Lung (tissue), 16 donors: Measurements from ENCODE around the gene EMC8. TPM values are rescaled to one million over a fixed set of nuclear protein-coding genes. Genes with fewer than 3 reads are reported as not detected.

Source experiments
- ATAC-seq: fragments of 200-7000 bp; cut with Tn5 transposase; one replicate; pipeline ENCODE4 v1.9.1; 2020; ENCODE audit warnings: moderate number of reproducible peaks; ENCODE audit not compliant: insufficient read depth, low FRiP score
- DNase-seq, 3 donors: peaks; one replicate each; pipeline ENCODE4 v3.0.0-alpha.2; 2013 to 2017
- H3K27ac ChIP-seq, 2 donors: one replicate each; pipeline ENCODE4 v1.5.1; 2013; ENCODE audit warnings: mild to moderate bottlenecking in 2 of 2, moderate library complexity in 2 of 2, control low read depth in 1 of 2, inconsistent platforms in 1 of 2, low read depth in 1 of 2, low read length in 1 of 2
- H3K27me3 ChIP-seq, 3 donors: one replicate each; pipeline ENCODE4 v1.5.1; 2013; ENCODE audit warnings: low read length in 2 of 3; ENCODE audit not compliant: control insufficient read depth in 3 of 3, insufficient read depth in 3 of 3
- H3K36me3 ChIP-seq, 4 donors: one replicate each; pipeline ENCODE4 v1.5.1; 2013; ENCODE audit warnings: low read length in 4 of 4, mild to moderate bottlenecking in 1 of 4, moderate library complexity in 1 of 4; ENCODE audit not compliant: control insufficient read depth in 4 of 4, insufficient read depth in 4 of 4
- H3K4me1 ChIP-seq, 5 donors: one replicate each; pipeline ENCODE4 v1.5.1; 2013; ENCODE audit warnings: low read length in 5 of 5, mild to moderate bottlenecking in 2 of 5, moderate library complexity in 1 of 5; ENCODE audit not compliant: control insufficient read depth in 5 of 5, insufficient read depth in 5 of 5
- H3K4me3 ChIP-seq: one replicate; pipeline ENCODE4 v1.5.1; 2013; ENCODE audit warnings: mild to moderate bottlenecking, control low read depth, moderate library complexity
- H3K9ac ChIP-seq, 2 donors: one replicate each; pipeline ENCODE4 v1.5.1; 2013; ENCODE audit warnings: low read length in 2 of 2, control low read depth in 1 of 2; ENCODE audit not compliant: insufficient read depth in 1 of 2
- H3K9me3 ChIP-seq, 4 donors: one replicate each; pipeline ENCODE4 v1.5.1; 2013; ENCODE audit warnings: low read length in 3 of 4, mild to moderate bottlenecking in 1 of 4, moderate library complexity in 1 of 4; ENCODE audit not compliant: control insufficient read depth in 4 of 4, insufficient read depth in 3 of 4
- WGBS, 2 donors: extraction: QIAGEN DNeasy Blood & Tissue Kit; methylation state at CpG; one replicate each; pipeline ENCODE4 v1.1.7; 2013; 5-methylcytosine and 5-hydroxymethylcytosine counted together
- long read RNA-seq, 5 donors: transcript quantifications; one replicate each; lab custom pipeline, GENCODE V29; 2026
- polyA plus RNA-seq, 2 donors: library from polyadenylated mRNA; stranded (reverse); fragments of 200-250 nt; gene quantifications; one replicate each; pipeline ENCODE4 v1.2.1, GENCODE V29; 2013
- total RNA-seq, 2 donors: library from RNA; depleted of rRNA in 1 of 2; stranded (reverse); fragments of >200 nt in 1 of 2; gene quantifications; one replicate each; pipeline ENCODE4 v1.2.1, GENCODE V29; 2014 to 2021
- TF ChIP-seq, protein P1 (sequence below): IDR thresholded peaks from 2 replicates; pipeline ENCODE4 v1.5.1; 2012; ENCODE audit warnings: mild to moderate bottlenecking; ENCODE audit errors: control extremely low read depth, extremely low read depth
- donor health status: control.
- donor health status: control.
- donor health status: Bipolar disorder and iron deficiency.
- donor health status: healthy.
- donor health status: DM: yes; HTN: yes; CAD: no.

EMC8 gene
- total RNA-seq, result 10 to 100 TPM; 14.8 to 26.8 TPM
- 10 to 100 TPM; 10.5 to 20.1 TPM for polyA plus RNA-seq
- long read RNA-seq, donor 1, transcript EMC8-202 (4 exons, 1,935 nt), result minor isoform, 10 of 32 reads
- long read RNA-seq, donor 1, transcript EMC8-201 (5 exons, 1,962 nt), result major isoform, 17 of 32 reads
- long read RNA-seq, donor 1, partial matches to known transcripts, result 0 of 32 reads
- long read RNA-seq, donor 1, other reads (novel, unspliced or antisense), result 0 of 32 reads
- long read RNA-seq, donor 2, partial matches to known transcripts, result 198 of 462 reads
- long read RNA-seq, donor 2, other reads (novel, unspliced or antisense), result 257 of 462 reads
- long read RNA-seq, donor 3, transcript EMC8-205 (1 exons, 1,826 nt), result minor isoform, 5 of 15 reads
- long read RNA-seq, donor 3, transcript EMC8-201 (5 exons, 1,962 nt), result major isoform, 6 of 15 reads
- long read RNA-seq, donor 3, partial matches to known transcripts, result 0 of 15 reads
- long read RNA-seq, donor 3, other reads (novel, unspliced or antisense), result 0 of 15 reads
- long read RNA-seq, donor 4, partial matches to known transcripts, result 0 of 9 reads
- long read RNA-seq, donor 4, other reads (novel, unspliced or antisense), result 0 of 9 reads
- long read RNA-seq, donor 5, transcript EMC8-202 (4 exons, 1,935 nt), result minor isoform, 8 of 944 reads
- long read RNA-seq, donor 5, transcript EMC8-205 (1 exons, 1,826 nt), result minor isoform, 7 of 944 reads
- long read RNA-seq, donor 5, transcript EMC8-201 (5 exons, 1,962 nt), result major isoform, 11 of 944 reads
- long read RNA-seq, donor 5, partial matches to known transcripts, result 378 of 944 reads
- long read RNA-seq, donor 5, other reads (novel, unspliced or antisense), result 534 of 944 reads

- ATAC-seq (peak; percentile 97), DNase-seq (peak; percentile 94 to 96 (median 94))
- Histone ChIP-seq H3K36me3 (peaks cover 15 to 35% (median 26%) of the 10 kb centered on the region in 4 donors), H3K27me3 (no peaks in the 10 kb centered on the region), H3K9me3 (no peaks in the 10 kb centered on the region), H3K27ac (peak within 1 kb of the TSS; percentile 95 to 97), H3K9ac (peak within 1 kb of the TSS; percentile 89 to 95), H3K4me1 (peaks cover 4 to 17% (median 8%) of the 10 kb centered on the region in 5 donors), H3K4me3 (peak within 1 kb of the TSS; percentile 100)
- WGBS, 2 donors, result 0% methylated on average over 82 to 87 of the region's 87 CpGs
- TF ChIP-seq, protein P1, sequence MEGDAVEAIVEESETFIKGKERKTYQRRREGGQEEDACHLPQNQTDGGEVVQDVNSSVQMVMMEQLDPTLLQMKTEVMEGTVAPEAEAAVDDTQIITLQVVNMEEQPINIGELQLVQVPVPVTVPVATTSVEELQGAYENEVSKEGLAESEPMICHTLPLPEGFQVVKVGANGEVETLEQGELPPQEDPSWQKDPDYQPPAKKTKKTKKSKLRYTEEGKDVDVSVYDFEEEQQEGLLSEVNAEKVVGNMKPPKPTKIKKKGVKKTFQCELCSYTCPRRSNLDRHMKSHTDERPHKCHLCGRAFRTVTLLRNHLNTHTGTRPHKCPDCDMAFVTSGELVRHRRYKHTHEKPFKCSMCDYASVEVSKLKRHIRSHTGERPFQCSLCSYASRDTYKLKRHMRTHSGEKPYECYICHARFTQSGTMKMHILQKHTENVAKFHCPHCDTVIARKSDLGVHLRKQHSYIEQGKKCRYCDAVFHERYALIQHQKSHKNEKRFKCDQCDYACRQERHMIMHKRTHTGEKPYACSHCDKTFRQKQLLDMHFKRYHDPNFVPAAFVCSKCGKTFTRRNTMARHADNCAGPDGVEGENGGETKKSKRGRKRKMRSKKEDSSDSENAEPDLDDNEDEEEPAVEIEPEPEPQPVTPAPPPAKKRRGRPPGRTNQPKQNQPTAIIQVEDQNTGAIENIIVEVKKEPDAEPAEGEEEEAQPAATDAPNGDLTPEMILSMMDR, result no peak
Observed at GRCh38 chr16:85799497-85800320, at the start of gene EMC8, which contains the start of gene COX4I1. Gene EMC8 (minus strand): TSS chr16:85799544. CDS start chr16:85799295, 249 bp downstream. Gene COX4I1 (plus strand): TSS chr16:85799695. CDS start chr16:85801206, 1,511 bp downstream.

- WGBS, 2 donors, result 40 to 67% methylated on average over 9 of the region's 9 CpGs
- TF ChIP-seq, protein P1, result no peak
- H3K9me3 ChIP-seq, result no peaks in the 10 kb centered on the region
Observed at GRCh38 chr16:85848986-85849385, 49.6 kb upstream of the EMC8 start.

DNA sequence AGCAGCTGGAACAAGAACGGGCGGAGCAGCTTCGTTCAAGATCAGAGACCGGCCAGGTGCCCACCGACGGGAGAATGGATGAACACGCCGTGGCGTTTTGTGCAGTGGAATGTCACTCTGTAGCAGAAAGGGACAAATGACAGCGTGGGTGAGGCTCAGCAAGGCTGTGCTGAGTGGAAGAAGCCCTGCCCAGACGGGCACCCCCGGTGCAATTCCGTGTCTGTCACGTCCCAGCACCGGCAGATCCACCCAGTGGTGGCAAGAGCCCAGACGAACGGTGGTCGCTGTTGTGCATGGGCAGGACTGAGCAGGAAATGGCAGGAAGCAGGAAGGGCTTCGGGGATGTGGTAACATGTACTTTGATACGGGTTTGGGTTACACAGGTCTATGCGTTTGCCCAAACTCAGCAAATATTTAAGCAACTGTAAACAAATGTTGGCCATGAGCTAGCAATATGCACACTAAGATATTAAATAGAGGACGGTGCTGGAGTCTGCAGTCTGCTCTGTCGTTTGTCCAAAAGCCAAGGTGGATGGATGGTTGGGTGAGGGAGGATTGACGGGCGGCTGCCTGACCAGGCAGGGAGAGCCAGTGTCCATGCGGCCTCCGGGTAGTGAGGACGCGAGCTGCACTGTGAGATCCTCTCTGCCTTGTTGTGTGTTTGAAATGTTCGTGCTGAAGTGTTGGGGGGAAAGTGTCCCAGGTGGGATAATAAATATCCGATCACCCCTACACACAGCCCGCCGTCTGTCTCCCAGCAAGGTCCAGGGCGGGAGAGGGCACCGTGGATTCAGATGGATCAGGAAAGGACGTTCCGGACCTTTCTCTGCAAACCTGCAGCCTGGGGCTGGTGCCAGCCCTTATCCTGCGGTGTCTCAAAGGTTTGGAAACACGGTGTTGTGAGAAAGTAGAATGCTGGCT, 48.6 kb upstream of the EMC8 start:
- H3K27me3 ChIP-seq, result peaks cover 0 to 3% (median 0%) of the 10 kb centered on the region in 3 donors
- no peak overlapping the region for H3K4me3 ChIP-seq
- no peaks in the 10 kb centered on the region for H3K36me3 ChIP-seq
- no peak overlapping the region for H3K9ac ChIP-seq
- DNase-seq (peak in 1 of 3 donors; percentile 35), ATAC-seq (no peak)
- peaks cover 0 to 13% (median 8%) of the 10 kb centered on the region in 5 donors for H3K4me1 ChIP-seq
- 59 to 60% methylated on average over 39 of the region's 39 CpGs for WGBS, 2 donors
- H3K27ac ChIP-seq, result no peak overlapping the region
- H3K9me3 ChIP-seq, result no peaks in the 10 kb centered on the region
- TF ChIP-seq, protein P1, result no peak

More at GRCh38 chr16:85848986-85849385, 49.6 kb upstream of the EMC8 start:
- ATAC-seq, result no peak
- Histone ChIP-seq H3K27ac (no peak overlapping the region), H3K4me3 (no peak overlapping the region), H3K36me3 (no peaks in the 10 kb centered on the region), H3K9ac (no peak overlapping the region), H3K27me3 (peaks cover 0 to 3% (median 0%) of the 10 kb centered on the region in 3 donors), H3K4me1 (peaks cover 0 to 13% (median 8%) of the 10 kb centered on the region in 5 donors)
- DNase-seq, result no peak
